ENCODE results near the gene WWTR1. TPM values are rescaled to one million over a fixed set of nuclear protein-coding genes. Genes with fewer than 3 reads are reported as not detected.

WWTR1 gene
- total RNA-seq, 1 donor from 2014 or later = 0.73 TPM

DNA sequence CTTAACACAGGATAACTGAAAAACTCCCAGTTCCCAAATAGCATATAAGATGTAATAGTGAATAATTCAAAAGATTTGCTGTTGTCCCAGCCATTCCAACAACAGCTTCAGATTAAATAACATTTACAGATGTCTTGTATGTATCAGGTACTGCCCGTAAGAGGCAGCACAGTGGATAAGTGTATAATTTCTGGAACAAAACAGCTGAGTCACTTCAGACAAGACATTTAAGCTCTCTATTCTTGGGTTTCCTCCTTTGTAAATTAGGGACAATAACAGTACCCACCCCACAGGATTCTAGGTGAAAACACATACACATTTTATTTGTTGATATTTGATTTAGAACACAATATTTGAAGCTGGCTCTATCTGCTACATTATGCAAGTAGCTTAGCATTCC is 2.6 kb upstream of the WWTR1 start:
- H3K4me3 Mint-ChIP-seq = no peak overlapping the region
- ChIA-PET CTCF (interaction anchor here (0.9 kb wide), 1 partner anchor 14 kb away, joined by 3 read pairs; no protein-coding TSS in a partner anchor), POLR2A (no interaction called here)
- peaks cover 26% of the 10 kb centered on the region for H3K27me3 Mint-ChIP-seq
- ATAC-seq (ENCODE audit: low read depth) = no peak
- no peaks in the 10 kb centered on the region for H3K9me3 Mint-ChIP-seq
- DNase-seq = no peak
- intact Hi-C loops (cut with micrococcal nuclease) = no loop called here
- peaks cover 10% of the 10 kb centered on the region for H3K4me1 Mint-ChIP-seq
- TF ChIP-seq CTCF (IDR thresholded peaks at IDR 0.05) = no peak
- H3K36me3 Mint-ChIP-seq (ENCODE audit: low read depth) = no peaks in the 10 kb centered on the region
- H3K27ac Mint-ChIP-seq = no peak overlapping the region

GRCh38 chr3:149658744-149659497 is 1.1 kb upstream of the WWTR1 start:
- Mint-ChIP-seq H3K36me3 (ENCODE audit: low read depth) (no peaks in the 10 kb centered on the region), H3K9me3 (no peaks in the 10 kb centered on the region), H3K27ac (no peak overlapping the region), H3K4me3 (peak overlapping the region; percentile 88), H3K4me1 (peaks cover 10% of the 10 kb centered on the region), H3K27me3 (peaks cover 27% of the 10 kb centered on the region)
- ATAC-seq (ENCODE audit: low read depth) (no peak), DNase-seq (no peak)
- POLR2A ChIA-PET = interaction anchor here (1.7 kb wide), 1 partner anchor 93 kb away, joined by 5 read pairs; the partner anchor contains the start of gene COMMD2
- CTCF ChIA-PET = interaction anchor here (1.4 kb wide), 1 partner anchor 149 kb away, joined by 3 read pairs; no protein-coding TSS in a partner anchor
- TF ChIP-seq CTCF (IDR thresholded peaks at IDR 0.05) = no peak
- intact Hi-C loops (cut with micrococcal nuclease) = no loop called here

- intact Hi-C loops (cut with micrococcal nuclease) = no loop called here
- peak overlapping the region; percentile 88 for H3K4me3 Mint-ChIP-seq
- peaks cover 10% of the 10 kb centered on the region for H3K4me1 Mint-ChIP-seq
- no peaks in the 10 kb centered on the region for H3K36me3 Mint-ChIP-seq (ENCODE audit: low read depth)
- no peak overlapping the region for H3K27ac Mint-ChIP-seq
- no peak for TF ChIP-seq CTCF (IDR thresholded peaks at IDR 0.05)
- ChIA-PET CTCF (no interaction called here), POLR2A (interaction anchor here (1.7 kb wide), 1 partner anchor 95 kb away, joined by 5 read pairs; the partner anchor contains the start of gene COMMD2)
- ATAC-seq (ENCODE audit: low read depth) (peak; percentile 18), DNase-seq (peak; percentile 16)
- no peaks in the 10 kb centered on the region for H3K9me3 Mint-ChIP-seq
- peaks cover 26% of the 10 kb centered on the region for H3K27me3 Mint-ChIP-seq
Measured at GRCh38 chr3:149657321-149657925, 402 bp downstream of the WWTR1 start.

GRCh38 chr3:149655826-149656574 is 1.8 kb downstream of the WWTR1 start:
- intact Hi-C loops (cut with micrococcal nuclease) = no loop called here
- TF ChIP-seq CTCF (IDR thresholded peaks at IDR 0.05) = no peak
- H3K9me3 Mint-ChIP-seq = no peaks in the 10 kb centered on the region
- no peaks in the 10 kb centered on the region for H3K36me3 Mint-ChIP-seq (ENCODE audit: low read depth)
- CTCF ChIA-PET = no interaction called here
- DNase-seq (no peak), ATAC-seq (ENCODE audit: low read depth) (no peak)
- H3K4me3 Mint-ChIP-seq = no peak overlapping the region
- peaks cover 10% of the 10 kb centered on the region for H3K4me1 Mint-ChIP-seq
- no peak overlapping the region for H3K27ac Mint-ChIP-seq
- peaks cover 26% of the 10 kb centered on the region for H3K27me3 Mint-ChIP-seq
- POLR2A ChIA-PET = no interaction called here

GRCh38 chr3:149654188-149654601 is 3.6 kb downstream of the WWTR1 start:
- no peak for DNase-seq
- Mint-ChIP-seq H3K27me3 (peaks cover 23% of the 10 kb centered on the region), H3K4me3 (no peak overlapping the region), H3K4me1 (peaks cover 10% of the 10 kb centered on the region), H3K27ac (no peak overlapping the region), H3K9me3 (no peaks in the 10 kb centered on the region), H3K36me3 (ENCODE audit: low read depth) (no peaks in the 10 kb centered on the region)
- no peak for TF ChIP-seq CTCF (IDR thresholded peaks at IDR 0.05)
- POLR2A ChIA-PET = no interaction called here
- ATAC-seq (ENCODE audit: low read depth) = no peak
- intact Hi-C loops (cut with micrococcal nuclease) = no loop called here
- CTCF ChIA-PET = no interaction called here
